ENCODE measurements around the gene TTLL11. TPM values are rescaled to one million over a fixed set of nuclear protein-coding genes. Genes with fewer than 3 reads are reported as not detected.

TTLL11 gene
- total and polyA plus RNA-seq, 8 donors: 3.4 to 7.5 (median 5.5) TPM

DNA sequence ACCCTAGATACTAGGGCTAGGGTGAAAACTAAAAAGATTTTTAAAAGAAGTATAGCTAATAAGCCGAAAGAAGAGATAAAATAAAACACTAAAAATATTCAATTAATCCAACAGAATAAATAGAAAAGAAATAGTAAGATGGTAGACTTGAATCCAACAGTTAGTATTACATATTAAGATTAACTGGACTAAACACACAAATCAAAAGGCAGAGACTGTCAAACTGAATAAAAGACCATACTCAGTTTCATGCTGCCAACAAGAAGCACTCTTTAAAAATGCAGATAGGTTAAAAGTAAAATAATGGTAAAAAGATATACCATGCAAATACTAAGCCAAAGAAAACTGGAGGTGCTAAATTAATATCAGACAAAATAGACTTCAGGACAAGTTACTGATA lies 65.0 kb downstream of the TTLL11 start:
- intact Hi-C loops (cut with DNase I): no loop called here
- DNase-seq: no peak
- H3K27ac ChIP-seq: no peak overlapping the region
- H3K4me3 ChIP-seq: no peak overlapping the region
- no peak for FAIRE-seq
- no peaks in the 10 kb centered on the region for H3K4me1 ChIP-seq
- no peaks in the 10 kb centered on the region for H3K9me3 ChIP-seq
- no peaks in the 10 kb centered on the region for H3K36me3 ChIP-seq
- ATAC-seq: no peak
- H3K27me3 ChIP-seq: no peaks in the 10 kb centered on the region
- TF ChIP-seq, protein P1, sequence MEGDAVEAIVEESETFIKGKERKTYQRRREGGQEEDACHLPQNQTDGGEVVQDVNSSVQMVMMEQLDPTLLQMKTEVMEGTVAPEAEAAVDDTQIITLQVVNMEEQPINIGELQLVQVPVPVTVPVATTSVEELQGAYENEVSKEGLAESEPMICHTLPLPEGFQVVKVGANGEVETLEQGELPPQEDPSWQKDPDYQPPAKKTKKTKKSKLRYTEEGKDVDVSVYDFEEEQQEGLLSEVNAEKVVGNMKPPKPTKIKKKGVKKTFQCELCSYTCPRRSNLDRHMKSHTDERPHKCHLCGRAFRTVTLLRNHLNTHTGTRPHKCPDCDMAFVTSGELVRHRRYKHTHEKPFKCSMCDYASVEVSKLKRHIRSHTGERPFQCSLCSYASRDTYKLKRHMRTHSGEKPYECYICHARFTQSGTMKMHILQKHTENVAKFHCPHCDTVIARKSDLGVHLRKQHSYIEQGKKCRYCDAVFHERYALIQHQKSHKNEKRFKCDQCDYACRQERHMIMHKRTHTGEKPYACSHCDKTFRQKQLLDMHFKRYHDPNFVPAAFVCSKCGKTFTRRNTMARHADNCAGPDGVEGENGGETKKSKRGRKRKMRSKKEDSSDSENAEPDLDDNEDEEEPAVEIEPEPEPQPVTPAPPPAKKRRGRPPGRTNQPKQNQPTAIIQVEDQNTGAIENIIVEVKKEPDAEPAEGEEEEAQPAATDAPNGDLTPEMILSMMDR (IDR thresholded peaks at IDR 0.05): no peak
- WGBS, 2 donors: 94 to 98% methylated on average over 1 of the region's 1 CpG

DNA sequence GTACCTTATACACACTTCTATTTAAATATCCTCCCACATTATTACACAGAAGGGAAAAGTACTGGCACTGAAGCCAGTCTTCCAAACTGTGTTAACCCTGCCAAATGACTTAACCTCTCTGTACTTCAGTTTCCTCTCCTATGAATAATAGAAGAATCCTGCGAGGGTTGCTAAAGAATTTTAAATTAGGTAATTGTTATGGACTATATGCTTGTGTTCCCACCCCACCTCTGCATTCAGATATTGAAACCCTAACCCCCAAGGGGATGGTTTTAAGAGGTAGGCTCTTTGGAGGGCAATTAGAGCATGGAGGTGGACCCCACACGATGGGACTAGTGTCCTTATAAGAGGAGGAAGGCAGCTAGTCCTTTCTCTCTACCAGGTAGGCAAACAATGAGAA lies 72.7 kb downstream of the TTLL11 start:
- WGBS, 2 donors: 69 to 74% methylated on average over 2 of the region's 2 CpGs
- ATAC-seq (no peak), DNase-seq (no peak), FAIRE-seq (no peak)
- no peaks in the 10 kb centered on the region for H3K9me3 ChIP-seq
- H3K4me3 ChIP-seq: no peak overlapping the region
- intact Hi-C loops (cut with DNase I): no loop called here
- H3K27me3 ChIP-seq: no peaks in the 10 kb centered on the region
- no peak overlapping the region for H3K27ac ChIP-seq
- H3K4me1 ChIP-seq: no peaks in the 10 kb centered on the region
- TF ChIP-seq, protein P1 (IDR thresholded peaks at IDR 0.05): no peak
- no peaks in the 10 kb centered on the region for H3K36me3 ChIP-seq

DNA sequence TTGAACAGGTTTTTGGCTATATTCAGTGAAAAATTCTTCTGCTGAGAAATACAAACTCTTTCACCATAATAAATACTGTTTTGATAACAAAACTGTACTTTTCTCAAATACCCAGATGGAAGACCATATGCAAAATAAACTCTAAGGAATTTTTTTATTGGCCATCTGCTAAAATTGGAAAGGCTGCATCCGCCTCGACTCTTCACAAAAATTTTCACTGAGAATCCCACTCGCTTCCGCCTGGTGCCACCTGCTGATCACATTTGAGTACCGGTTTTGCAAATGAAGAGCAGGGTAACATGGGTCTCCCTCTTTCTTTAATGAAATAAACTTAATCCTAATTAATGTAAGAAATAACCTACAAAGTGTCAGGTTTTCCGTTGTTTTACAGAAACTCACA lies 76.4 kb downstream of the TTLL11 start:
- ATAC-seq (no peak), FAIRE-seq (no peak)
- WGBS, 2 donors: 63 to 65% methylated on average over 6 of the region's 6 CpGs

DNA sequence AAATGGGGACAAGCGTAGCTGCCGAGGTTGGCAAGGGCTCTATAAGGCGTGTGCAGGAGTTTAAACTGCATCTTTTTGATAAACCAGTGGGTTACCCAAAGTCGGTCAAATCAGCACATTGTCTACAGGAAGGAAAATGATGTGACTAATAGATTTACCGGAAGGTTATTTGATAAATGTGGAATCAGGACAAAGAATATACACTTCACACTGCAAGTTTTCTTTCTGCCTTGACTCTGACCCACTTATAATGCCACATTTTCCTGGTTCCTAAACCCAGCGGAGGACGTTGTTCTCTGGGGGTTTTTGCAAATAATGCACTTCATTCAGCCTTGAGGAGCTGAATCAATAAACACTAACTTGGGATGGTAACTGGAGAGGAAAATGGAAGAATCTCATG lies 76.8 kb downstream of the TTLL11 start:
- 71 to 75% methylated on average over 7 of the region's 7 CpGs for WGBS, 2 donors
- ATAC-seq: no peak

More for the DNA sequence above, 76.4 kb downstream of the TTLL11 start:
- Histone ChIP-seq H3K27me3 (no peaks in the 10 kb centered on the region), H3K27ac (no peak overlapping the region), H3K9me3 (no peaks in the 10 kb centered on the region), H3K4me3 (no peak overlapping the region), H3K36me3 (no peaks in the 10 kb centered on the region), H3K4me1 (no peaks in the 10 kb centered on the region)
- no peak for DNase-seq
- intact Hi-C loops (cut with DNase I): no loop called here
- TF ChIP-seq, protein P1 (IDR thresholded peaks at IDR 0.05): no peak

DNA sequence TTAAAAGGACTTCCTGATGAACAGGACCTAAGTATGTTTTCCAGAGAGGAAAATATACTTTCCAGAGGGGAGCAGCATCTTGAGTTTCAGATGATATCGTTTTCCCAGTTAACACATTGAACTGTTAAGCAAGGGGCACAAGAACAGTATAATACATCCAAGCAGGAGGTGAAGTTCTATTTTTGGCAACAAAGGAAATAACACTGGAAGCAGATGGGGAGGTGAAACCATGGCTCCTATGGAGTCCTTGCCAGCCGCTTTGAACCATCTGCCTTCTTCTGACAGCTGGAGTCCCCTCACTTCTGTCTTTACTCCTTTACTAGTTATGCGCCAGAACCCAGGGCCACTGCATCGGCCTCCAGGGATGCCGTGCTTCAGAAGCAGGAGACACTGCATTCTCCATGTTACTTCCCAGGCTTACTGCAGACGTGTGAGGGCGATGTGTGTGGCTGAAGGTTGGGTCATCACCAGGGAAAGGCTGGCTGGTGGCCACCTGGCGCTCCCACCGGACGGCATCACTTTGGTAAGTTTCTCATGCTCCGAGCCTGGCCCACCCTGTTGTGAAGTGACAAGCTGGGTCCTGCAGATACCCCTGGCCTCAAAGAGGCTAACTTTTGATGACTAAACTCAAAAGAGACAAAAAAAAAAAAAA lies 77.8 kb downstream of the TTLL11 start:
- Histone ChIP-seq H3K36me3 (no peaks in the 10 kb centered on the region), H3K27ac (no peak overlapping the region), H3K9me3 (no peaks in the 10 kb centered on the region), H3K4me3 (no peak overlapping the region), H3K4me1 (no peaks in the 10 kb centered on the region), H3K27me3 (no peaks in the 10 kb centered on the region)
- WGBS, 2 donors: 83 to 88% methylated on average over 11 of the region's 11 CpGs
- TF ChIP-seq, protein P1 (IDR thresholded peaks at IDR 0.05): no peak
- intact Hi-C loops (cut with DNase I): no loop called here
- DNase-seq: no peak
- no peak for FAIRE-seq
- ATAC-seq: no peak

More for the DNA sequence above, 76.8 kb downstream of the TTLL11 start:
- TF ChIP-seq, protein P1 (IDR thresholded peaks at IDR 0.05): no peak
- Histone ChIP-seq H3K36me3 (no peaks in the 10 kb centered on the region), H3K4me1 (no peaks in the 10 kb centered on the region), H3K9me3 (no peaks in the 10 kb centered on the region), H3K27me3 (no peaks in the 10 kb centered on the region), H3K4me3 (no peak overlapping the region), H3K27ac (no peak overlapping the region)
- FAIRE-seq: no peak
- intact Hi-C loops (cut with DNase I): no loop called here
- DNase-seq: no peak

Measured in pancreas (tissue), 10 donors.